ENCODE measurements around the gene CAPN15. TPM values are rescaled to one million over a fixed set of nuclear protein-coding genes. Genes with fewer than 3 reads are reported as not detected.

CAPN15 gene
- total and polyA plus RNA-seq, 8 donors, result 25.4 to 75.7 (median 40.3) TPM

DNA sequence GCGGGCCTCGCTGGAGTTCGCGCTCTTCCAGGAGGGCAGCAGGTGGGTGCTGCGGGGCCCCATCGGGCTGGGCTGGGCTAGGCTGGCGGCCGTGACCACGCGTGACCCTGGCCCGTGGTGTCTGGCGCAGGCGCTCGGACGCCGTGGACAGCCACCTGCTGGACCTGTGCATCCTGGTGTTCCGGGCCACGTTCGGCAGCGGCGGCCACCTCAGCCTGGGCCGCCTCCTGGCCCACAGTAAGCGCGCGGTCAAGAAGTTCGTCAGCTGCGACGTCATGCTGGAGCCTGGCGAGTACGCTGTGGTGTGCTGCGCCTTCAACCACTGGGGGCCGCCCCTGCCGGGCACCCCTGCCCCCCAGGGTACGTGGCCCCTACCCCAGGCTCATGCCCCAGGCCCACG lies 24.7 kb downstream of the CAPN15 start:
- H3K4me1 ChIP-seq, result no peaks in the 10 kb centered on the region
- no peaks in the 10 kb centered on the region for H3K27me3 ChIP-seq
- H3K36me3 ChIP-seq, result peaks cover 6 to 33% (median 11%) of the 10 kb centered on the region in 3 donors
- no peaks in the 10 kb centered on the region for H3K9me3 ChIP-seq
- intact Hi-C loops (cut with DNase I), result no loop called here
- H3K27ac ChIP-seq, result no peak overlapping the region
- ATAC-seq (no peak), DNase-seq (no peak), FAIRE-seq (no peak)
- WGBS, 2 donors, result 96 to 98% methylated on average over 34 to 35 of the region's 35 CpGs
- no peak overlapping the region for H3K4me3 ChIP-seq
- TF ChIP-seq, protein P1, sequence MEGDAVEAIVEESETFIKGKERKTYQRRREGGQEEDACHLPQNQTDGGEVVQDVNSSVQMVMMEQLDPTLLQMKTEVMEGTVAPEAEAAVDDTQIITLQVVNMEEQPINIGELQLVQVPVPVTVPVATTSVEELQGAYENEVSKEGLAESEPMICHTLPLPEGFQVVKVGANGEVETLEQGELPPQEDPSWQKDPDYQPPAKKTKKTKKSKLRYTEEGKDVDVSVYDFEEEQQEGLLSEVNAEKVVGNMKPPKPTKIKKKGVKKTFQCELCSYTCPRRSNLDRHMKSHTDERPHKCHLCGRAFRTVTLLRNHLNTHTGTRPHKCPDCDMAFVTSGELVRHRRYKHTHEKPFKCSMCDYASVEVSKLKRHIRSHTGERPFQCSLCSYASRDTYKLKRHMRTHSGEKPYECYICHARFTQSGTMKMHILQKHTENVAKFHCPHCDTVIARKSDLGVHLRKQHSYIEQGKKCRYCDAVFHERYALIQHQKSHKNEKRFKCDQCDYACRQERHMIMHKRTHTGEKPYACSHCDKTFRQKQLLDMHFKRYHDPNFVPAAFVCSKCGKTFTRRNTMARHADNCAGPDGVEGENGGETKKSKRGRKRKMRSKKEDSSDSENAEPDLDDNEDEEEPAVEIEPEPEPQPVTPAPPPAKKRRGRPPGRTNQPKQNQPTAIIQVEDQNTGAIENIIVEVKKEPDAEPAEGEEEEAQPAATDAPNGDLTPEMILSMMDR (IDR thresholded peaks at IDR 0.05), result no peak

DNA sequence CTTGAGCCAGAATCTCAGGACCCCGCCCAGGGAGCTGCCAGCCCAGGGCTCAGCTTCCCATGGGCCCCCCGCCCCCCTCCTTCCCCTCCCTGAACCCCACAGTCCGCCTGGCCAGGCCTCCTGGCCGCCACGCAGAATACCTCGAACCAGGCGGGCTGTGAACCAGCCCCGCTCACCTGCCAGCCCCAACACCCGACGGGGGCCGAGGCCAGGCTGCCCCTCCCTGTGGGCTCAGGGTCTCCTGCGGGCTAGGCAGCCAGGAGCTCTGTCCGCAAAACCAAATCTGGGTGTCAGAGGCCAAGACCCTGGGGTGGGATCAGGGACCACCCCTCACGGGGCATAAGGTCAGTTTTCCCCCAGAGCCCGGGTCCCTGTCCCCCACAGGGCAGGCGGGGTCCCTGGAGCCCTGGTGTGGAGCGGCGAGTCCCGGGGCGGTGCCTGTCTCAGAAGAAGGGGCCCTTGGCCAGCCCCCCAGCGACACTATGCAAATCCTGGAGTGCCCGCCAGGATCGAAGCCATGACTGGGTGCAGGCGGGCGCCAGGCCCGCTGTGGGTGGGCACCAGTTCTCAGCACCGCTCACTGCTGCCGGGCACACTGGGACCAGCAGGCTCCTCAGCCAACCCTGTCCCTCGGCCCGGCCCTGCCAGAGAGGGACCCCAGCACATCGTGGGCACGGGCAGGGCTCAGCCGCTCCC lies 26.2 kb downstream of the CAPN15 start:
- 94 to 95% methylated on average over 33 of the region's 33 CpGs for WGBS, 2 donors
- Histone ChIP-seq H3K27ac (no peak overlapping the region), H3K9me3 (no peaks in the 10 kb centered on the region), H3K4me1 (no peaks in the 10 kb centered on the region), H3K27me3 (no peaks in the 10 kb centered on the region), H3K4me3 (no peak overlapping the region), H3K36me3 (peaks cover 6 to 26% (median 11%) of the 10 kb centered on the region in 3 donors)
- TF ChIP-seq, protein P1 (IDR thresholded peaks at IDR 0.05), result no peak
- intact Hi-C loops (cut with DNase I), result no loop called here
- FAIRE-seq, result no peak
- no peak for DNase-seq
- ATAC-seq, result no peak

DNA sequence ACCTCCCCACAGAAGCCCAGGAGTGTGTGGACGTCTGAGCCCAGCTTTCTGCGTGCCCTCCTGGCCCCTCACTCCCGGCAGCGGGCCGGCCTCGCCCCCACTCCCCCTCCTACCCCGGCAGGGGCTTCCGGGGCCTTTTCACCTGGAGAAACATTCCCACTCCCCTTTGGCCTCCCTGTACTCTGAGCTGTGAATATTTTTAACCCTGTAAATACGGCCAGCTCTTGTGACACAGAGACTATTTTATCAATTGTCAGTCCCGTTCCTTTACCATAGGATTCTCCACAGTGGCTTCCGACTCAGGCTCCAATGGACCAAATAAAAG lies 26.7 kb downstream of the CAPN15 start:
- intact Hi-C loops (cut with DNase I), result no loop called here
- H3K27ac ChIP-seq, result no peak overlapping the region
- H3K4me1 ChIP-seq, result no peaks in the 10 kb centered on the region
- DNase-seq, result no peak
- no peaks in the 10 kb centered on the region for H3K9me3 ChIP-seq
- no peak for ATAC-seq
- H3K36me3 ChIP-seq, result peaks cover 6 to 23% (median 11%) of the 10 kb centered on the region in 3 donors
- no peak overlapping the region for H3K4me3 ChIP-seq
- no peak for FAIRE-seq
- WGBS, 2 donors, result 87 to 91% methylated on average over 11 of the region's 11 CpGs
- no peaks in the 10 kb centered on the region for H3K27me3 ChIP-seq
- TF ChIP-seq, protein P1 (IDR thresholded peaks at IDR 0.05), result no peak

DNA sequence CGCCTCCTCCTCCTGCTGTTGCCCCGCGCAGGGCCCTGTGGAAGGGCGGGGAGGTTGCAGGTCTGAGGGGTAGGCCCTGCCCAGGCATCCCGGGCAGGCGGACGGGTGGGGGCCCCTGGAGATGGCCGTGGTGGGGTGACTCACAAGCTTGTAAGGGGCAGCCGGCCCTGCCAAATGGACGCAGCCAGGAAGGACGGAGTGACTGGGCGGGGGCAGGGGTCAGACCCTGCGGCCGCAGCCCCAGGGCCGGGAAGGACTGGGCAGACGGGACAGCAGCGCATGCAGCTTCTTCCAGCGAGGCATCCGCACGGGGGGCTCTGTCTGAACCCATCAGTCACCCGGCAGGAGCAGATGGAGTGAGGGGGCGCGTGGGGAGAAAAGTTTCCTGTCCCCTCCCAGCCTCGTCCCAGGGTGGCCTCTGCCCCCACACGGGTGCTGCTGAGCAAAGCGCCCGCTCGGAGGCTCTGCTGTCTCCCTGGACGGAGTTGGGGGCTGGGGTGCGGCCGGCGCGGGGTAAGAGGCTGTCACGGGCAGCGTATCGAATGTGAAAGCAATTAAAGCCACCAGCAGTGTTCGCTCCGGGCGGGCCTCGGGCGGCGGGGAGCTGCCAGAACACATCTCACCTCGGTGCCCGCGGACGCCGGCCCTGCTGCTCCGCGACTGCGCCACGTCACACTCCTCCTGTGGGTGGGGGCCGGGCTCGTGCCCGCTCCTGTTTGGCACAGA lies 27.3 kb downstream of the CAPN15 start:
- peaks cover 6 to 17% (median 11%) of the 10 kb centered on the region in 3 donors for H3K36me3 ChIP-seq
- no peaks in the 10 kb centered on the region for H3K4me1 ChIP-seq
- intact Hi-C loops (cut with DNase I), result no loop called here
- WGBS, 2 donors, result 90% methylated on average over 48 to 54 of the region's 54 CpGs
- FAIRE-seq (no peak), DNase-seq (no peak), ATAC-seq (no peak)
- H3K27me3 ChIP-seq, result no peaks in the 10 kb centered on the region
- H3K9me3 ChIP-seq, result no peaks in the 10 kb centered on the region
- no peak overlapping the region for H3K4me3 ChIP-seq
- TF ChIP-seq, protein P1 (IDR thresholded peaks at IDR 0.05), result no peak
- no peak overlapping the region for H3K27ac ChIP-seq

Measured in pancreas (tissue), 10 donors.